ENCODE measurements around the gene LRP1. TPM values are rescaled to one million over a fixed set of nuclear protein-coding genes. Genes with fewer than 3 reads are reported as not detected.

LRP1 gene
- total RNA-seq, 1 donor from 2014 or later = 95.7 TPM

- no peak for DNase-seq (ENCODE audit: low spot score, unreplicated experiment)
- Mint-ChIP-seq H3K36me3 (ENCODE audit: insufficient read depth) (no peaks in the 10 kb centered on the region), H3K27ac (no peak overlapping the region), H3K4me1 (ENCODE audit: low read depth) (peaks cover 14% of the 10 kb centered on the region), H3K4me3 (ENCODE audit: low read depth) (no peak overlapping the region), H3K9me3 (ENCODE audit: low read depth) (no peaks in the 10 kb centered on the region), H3K27me3 (peaks cover 51% of the 10 kb centered on the region)
- no peak for TF ChIP-seq CTCF (IDR thresholded peaks at IDR 0.05; ENCODE audit: unreplicated experiment)
These were observed 116.0 kb downstream of the LRP1 start for GRCh38 chr12:57244312-57244696.

- DNase-seq (ENCODE audit: low spot score, unreplicated experiment) = no peak
- no peak overlapping the region for H3K27ac Mint-ChIP-seq
- H3K9me3 Mint-ChIP-seq (ENCODE audit: low read depth) = no peaks in the 10 kb centered on the region
- H3K27me3 Mint-ChIP-seq = peaks cover 24% of the 10 kb centered on the region
- no peak for TF ChIP-seq CTCF (IDR thresholded peaks at IDR 0.05; ENCODE audit: unreplicated experiment)
- H3K36me3 Mint-ChIP-seq (ENCODE audit: insufficient read depth) = no peaks in the 10 kb centered on the region
- peaks cover 4% of the 10 kb centered on the region for H3K4me1 Mint-ChIP-seq (ENCODE audit: low read depth)
- H3K4me3 Mint-ChIP-seq (ENCODE audit: low read depth) = no peak overlapping the region
These were observed 118.8 kb downstream of the LRP1 start for GRCh38 chr12:57247041-57247440.

- Mint-ChIP-seq H3K4me1 (ENCODE audit: low read depth) (no peaks in the 10 kb centered on the region), H3K4me3 (ENCODE audit: low read depth) (no peak overlapping the region), H3K36me3 (ENCODE audit: insufficient read depth) (peaks cover 1% of the 10 kb centered on the region), H3K9me3 (ENCODE audit: low read depth) (no peaks in the 10 kb centered on the region), H3K27ac (no peak overlapping the region), H3K27me3 (peaks cover 10% of the 10 kb centered on the region)
- TF ChIP-seq CTCF (IDR thresholded peaks at IDR 0.05; ENCODE audit: unreplicated experiment) = no peak
- no peak for DNase-seq (ENCODE audit: low spot score, unreplicated experiment)
These were observed 120.9 kb downstream of the LRP1 start for GRCh38 chr12:57248934-57249742.

GRCh38 chr12:57250541-57250940 is 122.3 kb downstream of the LRP1 start:
- Mint-ChIP-seq H3K4me1 (ENCODE audit: low read depth) (no peaks in the 10 kb centered on the region), H3K27me3 (no peaks in the 10 kb centered on the region), H3K4me3 (ENCODE audit: low read depth) (no peak overlapping the region), H3K9me3 (ENCODE audit: low read depth) (no peaks in the 10 kb centered on the region), H3K27ac (no peak overlapping the region), H3K36me3 (ENCODE audit: insufficient read depth) (peaks cover 1% of the 10 kb centered on the region)
- TF ChIP-seq CTCF (IDR thresholded peaks at IDR 0.05; ENCODE audit: unreplicated experiment) = no peak
- no peak for DNase-seq (ENCODE audit: low spot score, unreplicated experiment)

GRCh38 chr12:57250956-57251355 is 122.7 kb downstream of the LRP1 start, which contains the start of gene STAC3:
Gene STAC3, minus strand, starts transcription at chr12:57251187. Its CDS starts 1,551 bp downstream, at chr12:57249636.
- H3K27ac Mint-ChIP-seq = no peak within 1 kb of the TSS

More at GRCh38 chr12:57250956-57251355, 122.7 kb downstream of the LRP1 start, which contains the start of gene STAC3:
- Mint-ChIP-seq H3K36me3 (ENCODE audit: insufficient read depth) (peaks cover 1% of the 10 kb centered on the region), H3K9me3 (ENCODE audit: low read depth) (no peaks in the 10 kb centered on the region), H3K4me1 (ENCODE audit: low read depth) (no peaks in the 10 kb centered on the region), H3K27me3 (no peaks in the 10 kb centered on the region), H3K4me3 (ENCODE audit: low read depth) (no peak within 1 kb of the TSS)
- DNase-seq (ENCODE audit: low spot score, unreplicated experiment) = no peak
- TF ChIP-seq CTCF (IDR thresholded peaks at IDR 0.05; ENCODE audit: unreplicated experiment) = no peak
